Bronchial epithelial cell (primary cell): ENCODE results near the gene FGF12. TPM values are rescaled to one million over a fixed set of nuclear protein-coding genes. Genes with fewer than 3 reads are reported as not detected.

ENCODE experiments used
- DNase-seq: peaks from one replicate; pipeline ENCODE4 v3.0.0-alpha.2; 2010; ENCODE audit warnings: low read depth
- FAIRE-seq: peaks from 2 replicates; lab custom pipeline; 2011; peaks lifted over from hg19 to GRCh38; lab: Jason Lieb, UNC
- H3K27me3 ChIP-seq: 2 replicates; pipeline ENCODE4 v1.5.1; 2011; ENCODE audit warnings: low read length; ENCODE audit not compliant: control insufficient read depth, insufficient read depth
- H3K36me3 ChIP-seq: 2 replicates; pipeline ENCODE4 v1.5.1; 2011; ENCODE audit warnings: low read length; ENCODE audit not compliant: control insufficient read depth, insufficient read depth
- H3K4me3 ChIP-seq: 2 replicates; pipeline ENCODE4 v1.5.1; 2011; ENCODE audit warnings: mild to moderate bottlenecking, low read depth, low read length, control low read depth
- total RNA-seq: library from RNA; depleted of rRNA; stranded (reverse); fragments of >200 nt; gene quantifications from 2 replicates; pipeline ENCODE4 v1.2.1, GENCODE V29; 2014
- TF ChIP-seq, protein P1 (sequence below): IDR thresholded peaks from 2 replicates; pipeline ENCODE4 v1.5.1; 2011; ENCODE audit warnings: mild to moderate bottlenecking, moderate library complexity, low read length, control low read depth, inconsistent platforms; ENCODE audit not compliant: insufficient read depth, severe bottlenecking

Gene FGF12
- total RNA-seq, 1 donor from 2014 or later: not detected

DNA sequence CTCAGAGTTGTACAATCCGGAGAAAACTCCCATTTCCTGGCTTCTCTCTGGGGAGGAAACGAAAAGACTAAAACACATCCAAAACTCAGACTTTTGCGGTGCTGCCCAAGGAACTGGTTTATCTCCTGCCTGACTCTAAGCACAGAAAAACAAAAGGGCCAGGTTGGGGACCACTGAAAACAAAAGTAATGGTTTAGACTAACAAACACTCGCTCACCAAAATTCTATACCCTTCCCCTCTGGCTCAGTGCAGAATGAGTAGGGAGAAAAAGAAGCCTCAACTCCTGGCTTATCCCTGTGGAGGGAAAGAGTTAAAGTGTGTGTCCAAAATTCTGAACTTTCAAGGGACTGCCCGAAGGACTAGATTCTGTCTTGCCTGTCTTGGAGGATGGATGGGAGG, 173.6 kb downstream of the FGF12 start:
- no peak for DNase-seq
- no peak for FAIRE-seq
- TF ChIP-seq, protein P1, sequence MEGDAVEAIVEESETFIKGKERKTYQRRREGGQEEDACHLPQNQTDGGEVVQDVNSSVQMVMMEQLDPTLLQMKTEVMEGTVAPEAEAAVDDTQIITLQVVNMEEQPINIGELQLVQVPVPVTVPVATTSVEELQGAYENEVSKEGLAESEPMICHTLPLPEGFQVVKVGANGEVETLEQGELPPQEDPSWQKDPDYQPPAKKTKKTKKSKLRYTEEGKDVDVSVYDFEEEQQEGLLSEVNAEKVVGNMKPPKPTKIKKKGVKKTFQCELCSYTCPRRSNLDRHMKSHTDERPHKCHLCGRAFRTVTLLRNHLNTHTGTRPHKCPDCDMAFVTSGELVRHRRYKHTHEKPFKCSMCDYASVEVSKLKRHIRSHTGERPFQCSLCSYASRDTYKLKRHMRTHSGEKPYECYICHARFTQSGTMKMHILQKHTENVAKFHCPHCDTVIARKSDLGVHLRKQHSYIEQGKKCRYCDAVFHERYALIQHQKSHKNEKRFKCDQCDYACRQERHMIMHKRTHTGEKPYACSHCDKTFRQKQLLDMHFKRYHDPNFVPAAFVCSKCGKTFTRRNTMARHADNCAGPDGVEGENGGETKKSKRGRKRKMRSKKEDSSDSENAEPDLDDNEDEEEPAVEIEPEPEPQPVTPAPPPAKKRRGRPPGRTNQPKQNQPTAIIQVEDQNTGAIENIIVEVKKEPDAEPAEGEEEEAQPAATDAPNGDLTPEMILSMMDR: no peak
- H3K36me3 ChIP-seq: no peaks in the 10 kb centered on the region
- no peaks in the 10 kb centered on the region for H3K27me3 ChIP-seq
- H3K4me3 ChIP-seq: no peak overlapping the region

DNA sequence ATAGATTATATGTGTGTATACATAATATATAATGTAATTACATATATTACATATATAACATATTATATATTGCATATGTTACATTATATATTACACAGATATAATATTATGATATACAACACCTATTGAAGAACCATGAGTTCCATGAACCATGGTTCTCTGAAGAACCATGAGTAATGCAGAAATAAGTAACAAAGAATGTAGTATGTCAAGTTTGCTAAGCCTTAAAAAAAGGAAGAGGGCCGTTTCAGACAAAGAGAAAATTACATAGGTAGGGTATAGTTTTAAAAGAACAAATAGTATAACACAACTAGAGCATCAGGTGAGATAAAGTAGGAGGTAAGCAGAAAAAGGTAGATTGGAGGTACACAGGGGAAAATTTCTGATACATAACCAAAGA, 177.0 kb downstream of the FGF12 start:
- TF ChIP-seq, protein P1: no peak
- DNase-seq (peak; percentile 56), FAIRE-seq (no peak)
- no peaks in the 10 kb centered on the region for H3K27me3 ChIP-seq
- no peaks in the 10 kb centered on the region for H3K36me3 ChIP-seq
- no peak overlapping the region for H3K4me3 ChIP-seq

GRCh38 chr3:192545333-192545732, 182.0 kb downstream of the FGF12 start:
- no peak overlapping the region for H3K4me3 ChIP-seq
- H3K36me3 ChIP-seq: no peaks in the 10 kb centered on the region
- FAIRE-seq (no peak), DNase-seq (peak; percentile 77)
- H3K27me3 ChIP-seq: no peaks in the 10 kb centered on the region
- TF ChIP-seq, protein P1: no peak

GRCh38 chr3:192543163-192543562, 184.2 kb downstream of the FGF12 start:
- DNase-seq (no peak), FAIRE-seq (no peak)
- TF ChIP-seq, protein P1: no peak
- H3K27me3 ChIP-seq: no peaks in the 10 kb centered on the region
- H3K4me3 ChIP-seq: no peak overlapping the region
- no peaks in the 10 kb centered on the region for H3K36me3 ChIP-seq

DNA sequence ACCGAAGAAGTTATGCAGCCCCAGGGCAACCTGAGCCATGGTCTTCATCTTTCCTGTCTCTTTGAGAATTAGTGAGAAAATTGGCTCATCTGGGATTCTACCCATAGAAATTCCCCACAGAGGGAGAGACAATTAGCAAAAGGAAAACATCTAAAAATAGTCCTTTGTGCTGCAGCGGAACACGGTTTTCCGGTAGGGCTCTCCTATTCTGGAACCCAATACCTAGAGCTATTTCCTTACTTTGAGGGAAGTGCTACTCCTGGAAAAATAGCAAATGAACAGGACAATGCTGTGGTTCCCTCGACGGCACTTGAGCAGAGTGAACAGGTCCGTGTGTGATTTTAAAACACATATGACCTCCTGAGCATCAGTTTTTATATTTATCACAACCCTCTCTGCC, 210.5 kb downstream of the FGF12 start:
- Histone ChIP-seq H3K27me3 (peaks cover 12% of the 10 kb centered on the region), H3K4me3 (no peak overlapping the region), H3K36me3 (no peaks in the 10 kb centered on the region)
- TF ChIP-seq, protein P1: no peak
- no peak for FAIRE-seq
- DNase-seq: no peak

- no peaks in the 10 kb centered on the region for H3K36me3 ChIP-seq
- no peak overlapping the region for H3K4me3 ChIP-seq
- DNase-seq (no peak), FAIRE-seq (no peak)
- TF ChIP-seq, protein P1: no peak
- peaks cover 12% of the 10 kb centered on the region for H3K27me3 ChIP-seq
Measured at GRCh38 chr3:192515664-192516045, 211.7 kb downstream of the FGF12 start.
